ENCODE results near the gene TRAM2.

Gene TRAM2

DNA sequence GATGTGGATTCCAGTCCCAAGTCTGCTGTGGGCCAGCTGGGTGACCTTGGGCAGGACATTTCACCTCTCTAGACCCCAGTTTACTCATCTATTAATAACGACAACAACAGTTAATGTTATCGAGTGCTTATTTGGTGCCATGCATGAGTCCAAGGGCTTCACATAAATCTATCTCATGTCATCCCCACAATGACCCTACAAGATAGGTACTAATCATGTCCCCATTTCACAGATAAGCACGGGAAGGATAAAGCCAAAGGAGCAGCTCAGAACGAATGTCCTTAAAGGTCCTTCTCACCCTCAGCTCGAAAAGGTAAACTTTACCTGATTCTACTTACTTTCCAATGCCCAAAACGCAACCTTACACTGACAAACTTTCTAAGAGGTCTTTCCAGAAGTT lies 35.7 kb downstream of the TRAM2 start:
- TF ChIP-seq CTCF (IDR thresholded peaks at IDR 0.05; ENCODE audit: low read depth, low read length): no peak
- no peak overlapping the region for H3K4me3 ChIP-seq (ENCODE audit: low read depth, low read length)

GRCh38 chr6:52540286-52540902 lies 36.5 kb downstream of the TRAM2 start:
- H3K4me3 ChIP-seq (ENCODE audit: low read depth, low read length): 0 out of 2 replicates have a peak overlapping the region, but pooled peaks have one; percentile 2
- TF ChIP-seq CTCF (IDR thresholded peaks at IDR 0.05; ENCODE audit: low read depth, low read length): no peak

GRCh38 chr6:52539607-52540006 lies 37.3 kb downstream of the TRAM2 start:
- H3K4me3 ChIP-seq (ENCODE audit: low read depth, low read length): peak overlapping the region; percentile 8; the same call in 1 of the 2 replicates
- no peak for TF ChIP-seq CTCF (IDR thresholded peaks at IDR 0.05; ENCODE audit: low read depth, low read length)

DNA sequence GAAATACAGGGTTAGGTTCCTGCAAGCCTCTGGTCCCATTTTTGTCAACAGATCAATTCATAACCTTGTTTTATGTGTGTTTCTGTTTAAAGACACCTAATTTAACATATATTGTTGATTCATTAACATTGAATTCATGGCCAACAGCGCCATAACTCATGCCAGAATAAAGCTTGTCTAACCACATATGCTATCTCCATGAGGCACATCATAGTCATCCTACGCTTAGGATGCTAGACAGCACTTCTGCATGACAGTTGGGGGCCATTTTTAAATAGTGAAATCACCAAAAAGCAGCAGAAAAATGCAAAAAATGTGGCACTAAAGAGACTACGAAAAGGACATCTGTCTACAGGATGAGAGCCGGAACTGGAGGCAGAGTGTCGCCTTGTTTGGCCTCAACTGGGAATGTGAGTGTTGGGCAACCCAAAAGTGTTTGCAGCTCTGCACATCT lies 37.9 kb downstream of the TRAM2 start:
- peak overlapping the region; percentile 8; the same call in 1 of the 2 replicates for H3K4me3 ChIP-seq (ENCODE audit: low read depth, low read length)
- TF ChIP-seq CTCF (IDR thresholded peaks at IDR 0.05; ENCODE audit: low read depth, low read length): no peak

- TF ChIP-seq CTCF (IDR thresholded peaks at IDR 0.05; ENCODE audit: low read depth, low read length): no peak
- no peak overlapping the region for H3K4me3 ChIP-seq (ENCODE audit: low read depth, low read length)
These were observed 38.5 kb downstream of the TRAM2 start for GRCh38 chr6:52538252-52538900.

DNA sequence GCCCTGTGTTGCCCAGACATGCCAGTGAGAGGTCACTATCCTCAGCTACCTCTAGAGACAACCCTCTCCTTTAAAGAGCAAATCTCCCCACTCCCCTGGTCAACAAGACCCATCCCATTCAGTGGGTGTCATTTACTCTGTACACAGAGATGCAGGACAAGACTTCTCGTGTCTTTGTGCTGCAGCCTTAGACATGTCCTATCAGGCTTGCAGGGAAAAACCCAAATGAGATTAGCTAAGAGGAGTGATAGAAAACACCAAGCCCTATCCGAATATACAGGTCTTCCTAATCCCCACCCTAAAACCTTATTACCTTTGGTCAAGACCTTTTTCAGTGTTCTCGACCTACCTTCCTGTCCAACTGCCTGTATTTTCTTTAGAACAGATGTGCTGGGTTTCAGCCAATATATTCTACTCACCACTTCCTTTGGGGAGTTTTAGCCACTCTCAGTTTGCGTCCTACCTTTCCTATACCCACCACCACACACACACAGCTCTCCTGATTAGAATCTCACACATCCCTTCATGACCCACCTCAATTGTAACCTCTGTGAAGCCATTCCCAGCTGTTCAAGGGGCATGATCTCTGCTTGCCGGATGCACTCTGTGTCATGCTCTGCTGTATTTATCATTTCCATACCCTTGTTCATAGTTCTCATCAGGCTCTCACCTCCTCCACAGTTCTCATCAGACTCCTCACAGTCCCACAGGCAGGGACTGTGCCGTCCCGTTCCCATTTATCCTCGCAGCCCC lies 39.7 kb downstream of the TRAM2 start:
- no peak for TF ChIP-seq CTCF (IDR thresholded peaks at IDR 0.05; ENCODE audit: low read depth, low read length)
- H3K4me3 ChIP-seq (ENCODE audit: low read depth, low read length): no peak overlapping the region

All from WI38 (cell line).